ENCODE results near the gene DNAJC5G. TPM values are rescaled to one million over a fixed set of nuclear protein-coding genes. Genes with fewer than 3 reads are reported as not detected.

The DNAJC5G gene
- polyA plus RNA-seq, 4 donors: 0.18 to 1.7 (median 0.46) TPM

Other genes starting within 250 kb of the DNAJC5G start
- 10 to 100 TPM; 56.9 to 90.7 (median 71.4) TPM for gene TMEM214, start 242.5 kb upstream of the DNAJC5G start, polyA plus RNA-seq (ENCODE audit: insufficient read length in 4 of 4)
- 10 to 100 TPM; 30.8 to 66.8 (median 61.1) TPM for gene AGBL5, start 223.8 kb upstream of the DNAJC5G start, polyA plus RNA-seq (ENCODE audit: insufficient read length in 4 of 4)
- 100 to 1,000 TPM; 212 to 268 (median 247) TPM for gene OST4, start 203.8 kb upstream of the DNAJC5G start, polyA plus RNA-seq (ENCODE audit: insufficient read length in 4 of 4)
- gene EMILIN1, start 196.8 kb upstream of the DNAJC5G start, polyA plus RNA-seq (ENCODE audit: insufficient read length in 4 of 4): 100 to 1,000 TPM in 2 of 4 donors, 10 to 100 TPM in 2; 67.1 to 206 (median 91.1) TPM
- gene KHK, start 188.7 kb upstream of the DNAJC5G start, polyA plus RNA-seq (ENCODE audit: insufficient read length in 4 of 4): 10 to 100 TPM in 3 of 4 donors, 1 to 10 TPM in 1; 6.0 to 52.3 (median 36.3) TPM
- gene CGREF1, start 156.3 kb upstream of the DNAJC5G start, polyA plus RNA-seq (ENCODE audit: insufficient read length in 4 of 4): 10 to 100 TPM in 1 of 4 donors, 1 to 10 TPM in 3; 4.4 to 10.5 (median 5.8) TPM
- 1 to 10 TPM in 2 of 4 donors, under 1 TPM in 2; 0.46 to 1.5 (median 0.95) TPM for gene ABHD1, start 151.6 kb upstream of the DNAJC5G start, polyA plus RNA-seq (ENCODE audit: insufficient read length in 4 of 4)
- gene PREB, start 140.8 kb upstream of the DNAJC5G start, polyA plus RNA-seq (ENCODE audit: insufficient read length in 4 of 4): 10 to 100 TPM; 44.2 to 58.7 (median 47.3) TPM
- gene PRR30, start 136.0 kb upstream of the DNAJC5G start, polyA plus RNA-seq (ENCODE audit: insufficient read length in 4 of 4): not detected
- gene TCF23, start 126.4 kb upstream of the DNAJC5G start, polyA plus RNA-seq (ENCODE audit: insufficient read length in 4 of 4): 1 to 10 TPM in 1 of 4 donors, under 1 TPM in 3; 0.59 to 3.2 (median 0.75) TPM
- gene ATRAID, start 63.4 kb upstream of the DNAJC5G start, polyA plus RNA-seq (ENCODE audit: insufficient read length in 4 of 4): 100 to 1,000 TPM; 142 to 162 (median 153) TPM
- gene SLC5A6, start 63.2 kb upstream of the DNAJC5G start, polyA plus RNA-seq (ENCODE audit: insufficient read length in 4 of 4): 10 to 100 TPM; 19.9 to 48.4 (median 35.2) TPM
- gene CAD, start 58.1 kb upstream of the DNAJC5G start, polyA plus RNA-seq (ENCODE audit: insufficient read length in 4 of 4): 10 to 100 TPM; 33.7 to 61.4 (median 43.1) TPM
- gene SLC30A3, start 12.4 kb upstream of the DNAJC5G start, polyA plus RNA-seq (ENCODE audit: insufficient read length in 4 of 4): 1 to 10 TPM in 3 of 4 donors, under 1 TPM in 1; 0.98 to 8.7 (median 5.3) TPM
- 1 to 10 TPM in 3 of 4 donors, under 1 TPM in 1; 0.07 to 6.4 (median 3.9) TPM for gene TRIM54, start 7.0 kb downstream of the DNAJC5G start, polyA plus RNA-seq (ENCODE audit: insufficient read length in 4 of 4)
- 1 to 10 TPM in 2 of 4 donors, under 1 TPM in 2; 0.53 to 1.3 (median 0.88) TPM for gene UCN, start 33.0 kb downstream of the DNAJC5G start, polyA plus RNA-seq (ENCODE audit: insufficient read length in 4 of 4)
- 10 to 100 TPM; 72.0 to 89.4 (median 81.4) TPM for gene MPV17, start 47.7 kb downstream of the DNAJC5G start, polyA plus RNA-seq (ENCODE audit: insufficient read length in 4 of 4)
- 10 to 100 TPM; 50.5 to 77.6 (median 70.3) TPM for gene GTF3C2, start 81.3 kb downstream of the DNAJC5G start, polyA plus RNA-seq (ENCODE audit: insufficient read length in 4 of 4)
- gene EIF2B4, start 94.9 kb downstream of the DNAJC5G start, polyA plus RNA-seq (ENCODE audit: insufficient read length in 4 of 4): 10 to 100 TPM; 37.5 to 59.3 (median 48.2) TPM
- 100 to 1,000 TPM in 3 of 4 donors, 10 to 100 TPM in 1; 92.7 to 112 (median 102) TPM for gene SNX17, start 95.2 kb downstream of the DNAJC5G start, polyA plus RNA-seq (ENCODE audit: insufficient read length in 4 of 4)
- gene ZNF513, start 105.3 kb downstream of the DNAJC5G start, polyA plus RNA-seq (ENCODE audit: insufficient read length in 4 of 4): 10 to 100 TPM; 13.3 to 22.4 (median 15.2) TPM
- gene PPM1G, start 134.2 kb downstream of the DNAJC5G start, polyA plus RNA-seq (ENCODE audit: insufficient read length in 4 of 4): 10 to 100 TPM; 68.7 to 96.4 (median 94.3) TPM
- gene NRBP1, start 153.2 kb downstream of the DNAJC5G start, polyA plus RNA-seq (ENCODE audit: insufficient read length in 4 of 4): 100 to 1,000 TPM; 123 to 164 (median 134) TPM
- 1 to 10 TPM; 2.7 to 8.3 (median 6.5) TPM for gene KRTCAP3, start 166.9 kb downstream of the DNAJC5G start, polyA plus RNA-seq (ENCODE audit: insufficient read length in 4 of 4)
- gene IFT172, start 214.3 kb downstream of the DNAJC5G start, polyA plus RNA-seq (ENCODE audit: insufficient read length in 4 of 4): 10 to 100 TPM; 32.9 to 61.0 (median 45.3) TPM
- 10 to 100 TPM in 1 of 4 donors, 1 to 10 TPM in 3; 7.0 to 11.5 (median 8.1) TPM for gene FNDC4, start 219.8 kb downstream of the DNAJC5G start, polyA plus RNA-seq (ENCODE audit: insufficient read length in 4 of 4)
- gene GCKR, start 221.4 kb downstream of the DNAJC5G start, polyA plus RNA-seq (ENCODE audit: insufficient read length in 4 of 4): under 1 TPM in 3 of 4 donors, not detected in 1; 0.14 to 0.18 (median 0.16) TPM